ENCODE results near the gene DHX8. TPM values are rescaled to one million over a fixed set of nuclear protein-coding genes. Genes with fewer than 3 reads are reported as not detected.
"Not testable (repeated sequence)": the region's sequence is repeated elsewhere in the genome, so short reads cannot be mapped to it uniquely, and the experiment has no call there.

DHX8 gene
- total RNA-seq, 4 donors from 2014 or later, result 31.7 to 35.1 (median 33.4) TPM

DNA sequence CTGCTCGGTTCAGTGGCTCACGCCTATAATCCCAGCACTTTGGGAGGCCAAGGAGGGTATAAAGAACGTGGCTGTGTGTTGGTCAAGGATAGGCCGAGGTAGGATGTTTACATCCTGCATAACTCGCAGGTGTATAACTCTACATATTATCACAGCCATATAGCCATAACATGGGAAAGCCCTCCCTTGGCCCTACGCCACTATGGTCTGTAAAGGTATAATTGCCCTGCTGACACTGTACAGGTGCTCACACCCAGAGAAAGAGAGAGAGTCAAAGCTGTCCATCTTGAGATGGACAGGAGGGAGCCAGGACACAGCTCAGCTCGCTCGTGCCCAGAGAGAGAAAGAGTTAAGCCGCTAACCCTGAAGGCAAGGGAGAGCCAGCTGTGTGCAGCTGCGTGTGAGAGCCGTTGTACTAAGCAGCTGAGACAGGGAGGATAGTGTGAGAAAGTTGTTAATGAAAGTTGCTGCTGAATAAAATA lies 30.4 kb upstream of the DHX8 start:
- no peak for TF ChIP-seq POLR2A (IDR thresholded peaks at IDR 0.05; ENCODE audit: low read depth)
- no peak for TF ChIP-seq EP300 (IDR thresholded peaks at IDR 0.05)
- TF ChIP-seq, protein P1, sequence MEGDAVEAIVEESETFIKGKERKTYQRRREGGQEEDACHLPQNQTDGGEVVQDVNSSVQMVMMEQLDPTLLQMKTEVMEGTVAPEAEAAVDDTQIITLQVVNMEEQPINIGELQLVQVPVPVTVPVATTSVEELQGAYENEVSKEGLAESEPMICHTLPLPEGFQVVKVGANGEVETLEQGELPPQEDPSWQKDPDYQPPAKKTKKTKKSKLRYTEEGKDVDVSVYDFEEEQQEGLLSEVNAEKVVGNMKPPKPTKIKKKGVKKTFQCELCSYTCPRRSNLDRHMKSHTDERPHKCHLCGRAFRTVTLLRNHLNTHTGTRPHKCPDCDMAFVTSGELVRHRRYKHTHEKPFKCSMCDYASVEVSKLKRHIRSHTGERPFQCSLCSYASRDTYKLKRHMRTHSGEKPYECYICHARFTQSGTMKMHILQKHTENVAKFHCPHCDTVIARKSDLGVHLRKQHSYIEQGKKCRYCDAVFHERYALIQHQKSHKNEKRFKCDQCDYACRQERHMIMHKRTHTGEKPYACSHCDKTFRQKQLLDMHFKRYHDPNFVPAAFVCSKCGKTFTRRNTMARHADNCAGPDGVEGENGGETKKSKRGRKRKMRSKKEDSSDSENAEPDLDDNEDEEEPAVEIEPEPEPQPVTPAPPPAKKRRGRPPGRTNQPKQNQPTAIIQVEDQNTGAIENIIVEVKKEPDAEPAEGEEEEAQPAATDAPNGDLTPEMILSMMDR (IDR thresholded peaks at IDR 0.05), result no peak
- peak in 1 of 2 donors; percentile 33 for TF ChIP-seq POLR2AphosphoS5 (IDR thresholded peaks at IDR 0.05)
- intact Hi-C loops (cut with DNase I), result no loop called here
- no peak overlapping the region for H3K4me3 ChIP-seq
- no peaks in the 10 kb centered on the region for H3K36me3 ChIP-seq
- H3K27ac ChIP-seq (replicated peaks in 1 of 4), result no peak overlapping the region
- no peaks in the 10 kb centered on the region for H3K9me3 ChIP-seq
- 71% methylated on average over 11 of the region's 11 CpGs for WGBS
- peaks cover 6 to 22% (median 18%) of the 10 kb centered on the region in 4 donors for H3K4me1 ChIP-seq
- H3K27me3 ChIP-seq, result no peaks in the 10 kb centered on the region
- DNase-seq (ENCODE audit: extremely low spot score), result no peak

DNA sequence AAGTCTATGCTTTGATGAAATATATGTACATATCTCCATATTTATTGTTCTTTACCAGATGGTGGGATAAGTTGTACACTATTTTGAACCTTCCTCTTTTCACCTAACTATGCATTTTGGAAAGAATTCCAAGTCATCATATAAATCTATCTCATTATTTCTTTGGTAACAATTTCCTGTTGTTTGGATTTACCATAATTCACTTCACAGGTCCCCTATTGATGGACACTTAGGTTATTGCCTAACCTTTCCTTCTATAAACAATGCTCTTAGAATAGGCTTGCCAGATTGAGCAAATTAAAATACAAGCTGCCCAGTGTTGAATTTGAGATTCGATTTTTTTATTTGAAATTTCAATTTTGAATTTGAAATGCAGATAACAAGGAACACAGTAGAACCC lies 28.9 kb upstream of the DHX8 start:
- Histone ChIP-seq H3K9me3 (no peaks in the 10 kb centered on the region), H3K36me3 (no peaks in the 10 kb centered on the region), H3K27ac (replicated peaks in 1 of 4) (no peak overlapping the region), H3K4me3 (no peak overlapping the region), H3K27me3 (no peaks in the 10 kb centered on the region), H3K4me1 (peaks cover 6 to 24% (median 19%) of the 10 kb centered on the region in 4 donors)
- intact Hi-C loops (cut with DNase I), result no loop called here
- TF ChIP-seq EP300 (IDR thresholded peaks at IDR 0.05), result no peak
- TF ChIP-seq, protein P1 (IDR thresholded peaks at IDR 0.05), result no peak
- TF ChIP-seq POLR2AphosphoS5 (IDR thresholded peaks at IDR 0.05), result no peak
- TF ChIP-seq POLR2A (IDR thresholded peaks at IDR 0.05; ENCODE audit: low read depth), result no peak
- WGBS, result 83% methylated on average over 1 of the region's 1 CpG
- no peak for DNase-seq (ENCODE audit: extremely low spot score)

DNA sequence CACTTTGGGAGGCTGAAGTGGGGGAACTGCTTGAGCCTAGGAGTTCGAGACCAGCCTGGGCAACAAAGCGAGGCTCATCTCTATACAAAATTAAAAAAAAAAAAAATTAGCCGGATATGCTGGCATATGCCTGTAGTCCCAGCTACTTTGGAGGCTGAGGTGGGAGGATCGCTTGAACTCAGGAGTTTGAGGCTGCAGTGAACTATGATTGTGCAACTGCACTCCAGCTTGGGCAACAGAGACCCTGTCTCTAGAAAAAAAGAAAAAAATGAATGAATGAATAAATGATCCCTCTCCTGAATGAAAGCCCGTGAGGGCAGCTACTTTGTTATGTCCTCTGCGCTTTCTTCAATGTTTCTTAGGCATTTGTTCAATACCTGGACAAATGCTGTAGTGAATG lies 27.7 kb upstream of the DHX8 start:
- DNase-seq (ENCODE audit: extremely low spot score), result no peak

DNA sequence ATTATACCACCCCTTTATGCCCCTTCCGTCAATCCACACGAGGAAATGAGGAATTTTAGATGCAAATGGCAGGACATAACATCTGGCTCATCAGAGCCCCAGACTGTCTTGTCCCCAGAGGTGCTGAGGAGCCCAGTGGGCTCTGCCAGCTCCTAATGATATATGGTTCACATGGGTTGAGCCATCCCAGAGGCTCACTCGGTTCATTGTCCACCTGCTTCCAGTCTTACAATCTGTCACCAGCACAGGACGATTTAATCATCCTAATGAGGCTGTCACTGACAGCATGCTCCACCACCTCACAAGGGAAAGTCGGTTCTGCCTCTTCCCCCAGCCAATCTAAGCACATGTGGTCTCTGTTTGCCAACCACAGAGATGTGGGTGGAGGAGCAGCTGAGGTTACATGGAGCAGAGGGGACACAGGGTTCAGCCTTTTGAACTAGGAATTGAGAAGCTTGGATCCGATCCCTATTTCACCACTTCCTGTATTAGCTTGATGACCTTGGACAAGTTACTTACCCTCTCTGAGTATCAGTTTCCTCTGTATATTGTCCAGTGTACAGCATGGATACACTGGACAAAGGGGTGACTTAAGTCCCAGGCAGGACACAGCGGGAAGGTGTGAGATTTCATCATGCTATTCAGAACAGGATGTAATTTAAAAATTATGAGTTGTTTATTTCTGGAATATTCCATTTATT lies 27.0 kb upstream of the DHX8 start:
- no peaks in the 10 kb centered on the region for H3K36me3 ChIP-seq
- TF ChIP-seq EP300 (IDR thresholded peaks at IDR 0.05) (no peak), POLR2AphosphoS5 (IDR thresholded peaks at IDR 0.05) (peak; percentile 41 to 54)
- 53% methylated on average over 7 of the region's 7 CpGs for WGBS
- DNase-seq (ENCODE audit: extremely low spot score), result peak; percentile 93
- intact Hi-C loops (cut with DNase I), result no loop called here
- H3K4me1 ChIP-seq, result peaks cover 6 to 24% (median 19%) of the 10 kb centered on the region in 4 donors
- H3K27me3 ChIP-seq, result no peaks in the 10 kb centered on the region
- H3K4me3 ChIP-seq, result no peak overlapping the region
- no peaks in the 10 kb centered on the region for H3K9me3 ChIP-seq
- H3K27ac ChIP-seq (replicated peaks in 1 of 4), result peak overlapping the region in 2 of 4 donors; percentile 54 to 55

More for the DNA sequence above, 27.7 kb upstream of the DHX8 start:
- 96% methylated on average over 6 of the region's 6 CpGs for WGBS
- H3K4me1 ChIP-seq, result peaks cover 6 to 24% (median 19%) of the 10 kb centered on the region in 4 donors
- H3K27me3 ChIP-seq, result no peaks in the 10 kb centered on the region
- H3K27ac ChIP-seq (replicated peaks in 1 of 4), result peak overlapping the region in 1 of 4 donors; percentile 22
- no peaks in the 10 kb centered on the region for H3K9me3 ChIP-seq
- intact Hi-C loops (cut with DNase I), result no loop called here
- H3K4me3 ChIP-seq, result no peak overlapping the region
- TF ChIP-seq EP300 (IDR thresholded peaks at IDR 0.05), result no peak
- TF ChIP-seq, protein P1 (IDR thresholded peaks at IDR 0.05), result no peak
- TF ChIP-seq POLR2AphosphoS5 (IDR thresholded peaks at IDR 0.05), result no peak
- TF ChIP-seq POLR2A (IDR thresholded peaks at IDR 0.05; ENCODE audit: low read depth), result no peak
- no peaks in the 10 kb centered on the region for H3K36me3 ChIP-seq

DNA sequence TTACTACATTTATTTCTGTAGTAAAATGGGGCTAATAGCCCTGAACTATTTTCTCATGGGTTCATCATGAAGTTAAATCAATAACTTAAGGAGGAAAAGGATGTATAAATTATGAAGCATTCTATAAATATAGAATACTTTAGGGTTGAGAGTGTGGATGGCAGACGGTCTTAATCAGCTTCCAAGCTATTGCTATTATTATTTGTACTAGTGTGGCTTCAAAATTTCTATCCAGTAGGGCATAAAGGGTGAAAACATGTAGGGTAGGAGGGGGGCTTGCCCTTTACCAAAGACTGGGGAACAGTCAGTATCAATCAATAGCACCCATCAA lies 26.4 kb upstream of the DHX8 start:
- intact Hi-C loops (cut with DNase I), result no loop called here
- Histone ChIP-seq H3K27me3 (no peaks in the 10 kb centered on the region), H3K4me3 (no peak overlapping the region), H3K4me1 (peaks cover 6 to 24% (median 19%) of the 10 kb centered on the region in 4 donors), H3K9me3 (no peaks in the 10 kb centered on the region), H3K27ac (replicated peaks in 1 of 4) (peak overlapping the region in 3 of 4 donors; percentile 31 to 54 (median 41)), H3K36me3 (no peaks in the 10 kb centered on the region)
- WGBS, result 73% methylated on average over 1 of the region's 1 CpG
- no peak for DNase-seq (ENCODE audit: extremely low spot score)
- TF ChIP-seq POLR2A (IDR thresholded peaks at IDR 0.05; ENCODE audit: low read depth), result no peak
- TF ChIP-seq POLR2AphosphoS5 (IDR thresholded peaks at IDR 0.05), result no peak
- no peak for TF ChIP-seq EP300 (IDR thresholded peaks at IDR 0.05)
- TF ChIP-seq, protein P1 (IDR thresholded peaks at IDR 0.05), result no peak

DNA sequence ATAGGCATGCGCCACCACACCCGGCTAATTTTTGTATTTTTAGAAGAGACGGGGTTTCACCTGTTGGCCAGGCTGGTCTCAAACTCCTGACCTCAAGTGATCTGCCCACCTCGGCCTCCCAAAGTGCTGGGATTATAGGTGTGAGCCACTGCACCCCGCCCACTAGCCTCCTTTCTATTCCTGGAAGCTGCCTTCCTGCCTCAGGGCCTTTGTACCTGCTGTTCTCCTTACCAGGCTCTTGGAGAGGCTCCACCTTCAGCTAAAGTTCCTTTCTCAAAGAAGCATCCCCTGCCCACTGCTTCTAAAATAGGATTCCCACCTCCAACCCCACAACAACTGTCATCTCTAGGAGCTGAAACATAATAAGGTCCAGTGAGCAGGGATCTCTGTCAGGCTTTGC lies 23.9 kb upstream of the DHX8 start:
- peaks cover 6 to 24% (median 19%) of the 10 kb centered on the region in 4 donors for H3K4me1 ChIP-seq
- H3K27me3 ChIP-seq; H3K27ac ChIP-seq (replicated peaks in 1 of 4); H3K9me3 ChIP-seq; intact Hi-C loops (cut with DNase I); H3K36me3 ChIP-seq; H3K4me3 ChIP-seq; DNase-seq (ENCODE audit: extremely low spot score): not testable (repeated sequence)
- WGBS, result 86% methylated on average over 5 of the region's 5 CpGs

All from esophagus muscularis mucosa (tissue), 4 donors.